ENCODE measurements around the gene TRIM38.
"Not testable (repeated sequence)": the region's sequence is repeated elsewhere in the genome, so short reads cannot be mapped to it uniquely, and the experiment has no call there.

TRIM38 gene

DNA sequence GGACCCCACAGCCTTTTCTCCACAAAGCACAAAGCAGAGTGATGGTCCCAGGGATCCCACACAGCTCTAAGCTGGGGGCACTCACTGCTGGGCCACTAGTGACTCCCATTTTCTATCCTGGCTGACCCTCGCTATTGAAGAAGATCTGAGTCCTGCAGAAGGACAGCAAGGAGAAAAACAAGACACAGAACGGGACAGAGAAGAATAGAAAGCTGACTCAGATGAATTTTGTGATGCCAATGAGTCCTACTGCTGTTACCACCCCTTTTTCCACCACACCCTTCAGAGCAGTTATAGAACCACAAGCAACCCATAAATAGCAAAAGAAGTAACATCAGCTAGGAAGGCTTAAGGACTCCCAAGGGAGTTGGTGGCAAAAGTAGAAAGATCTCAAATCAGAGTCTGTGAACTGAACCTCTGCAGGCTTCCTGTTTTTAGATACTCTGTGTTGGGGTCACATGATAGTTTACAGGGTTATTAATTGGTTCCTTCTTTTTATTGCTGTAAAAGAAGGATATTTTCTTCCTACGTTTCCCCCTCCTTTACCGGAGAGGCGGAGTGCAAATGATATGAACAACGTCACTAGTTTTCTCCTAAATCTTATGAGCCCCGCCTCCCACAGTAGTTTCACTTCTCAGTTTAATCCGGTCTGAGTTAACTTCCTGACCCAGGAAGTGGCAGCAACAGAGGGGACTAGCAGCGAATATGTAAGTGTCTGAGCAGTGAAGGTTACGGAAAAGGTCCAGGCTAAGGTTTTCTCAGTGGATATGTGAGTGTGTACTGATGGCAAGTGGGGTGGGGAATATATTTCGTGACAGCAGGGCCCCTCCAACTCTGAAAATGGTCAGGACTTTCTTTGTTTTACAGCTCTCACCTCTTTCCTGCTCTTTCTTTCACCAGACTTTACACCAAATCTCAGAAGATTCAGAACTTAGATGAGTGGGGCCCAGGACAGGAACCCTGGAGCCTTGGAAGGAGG lies at the start of gene TRIM38:
TSS of gene TRIM38 (plus strand) at position 654 of the 979 bp plus-strand sequence. CDS start 3,721 bp downstream, outside the sequence.
- DNase-seq (ENCODE audit: low read depth, low spot score): peak; percentile 66
- H3K27ac ChIP-seq: peak within 1 kb of the TSS; percentile 91

- no peak overlapping the region for H3K27ac ChIP-seq
- DNase-seq (ENCODE audit: low read depth, low spot score): no peak
Observed at GRCh38 chr6:25913741-25914140, 48.9 kb upstream of the TRIM38 start.

DNA sequence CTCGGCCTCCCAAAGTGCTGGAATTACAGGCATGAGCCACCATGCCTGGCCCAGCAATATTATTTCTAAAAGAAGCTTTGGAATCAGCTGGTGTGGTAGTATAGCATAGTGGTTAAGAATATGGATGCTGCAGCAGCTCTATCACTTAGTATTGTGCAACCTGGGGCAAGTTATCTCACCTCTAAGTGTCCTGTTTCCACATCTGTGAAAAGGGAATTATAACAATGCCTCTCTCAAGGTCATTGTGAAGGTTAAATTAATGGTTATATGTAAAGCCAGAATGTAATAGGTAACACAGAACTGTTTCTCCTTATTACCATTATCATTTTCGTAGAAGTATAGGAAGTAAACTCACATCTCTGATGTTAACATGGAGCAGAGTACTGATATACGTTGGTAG lies 46.3 kb upstream of the TRIM38 start:
- DNase-seq (ENCODE audit: low read depth, low spot score): no peak
- H3K27ac ChIP-seq: no peak overlapping the region

DNA sequence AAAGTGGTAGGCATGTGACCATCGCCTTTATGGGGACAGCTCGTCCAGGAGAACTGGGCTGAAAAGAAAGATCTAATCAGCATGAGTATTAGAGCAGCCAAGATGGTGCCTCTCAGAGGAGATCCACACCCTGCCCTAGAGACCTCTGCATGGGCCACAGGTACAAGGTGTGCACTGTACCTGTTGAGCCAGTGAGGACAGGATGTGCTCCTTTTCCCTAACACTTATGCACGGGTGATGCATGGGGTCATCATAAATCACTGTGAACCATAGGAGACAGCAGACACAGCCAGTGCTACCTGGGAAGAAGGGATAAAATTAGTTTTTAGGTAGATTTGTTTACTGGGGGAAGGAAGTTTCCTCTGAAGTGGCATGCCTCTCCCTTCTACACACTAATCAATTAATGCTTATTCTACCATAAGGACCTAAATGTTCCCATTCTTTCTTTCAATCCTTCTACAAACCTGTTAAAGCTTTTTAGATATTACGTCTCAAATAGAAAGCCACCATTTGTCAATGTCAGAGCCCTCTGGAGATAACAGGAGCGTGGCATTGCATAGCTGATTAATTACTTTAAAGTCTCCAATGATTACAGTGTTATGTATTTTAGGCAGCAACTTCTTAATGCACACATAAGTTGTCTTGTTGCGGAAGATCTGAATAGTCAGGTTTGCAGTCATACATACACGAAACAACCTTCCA lies 45.7 kb upstream of the TRIM38 start:
- H3K27ac ChIP-seq: no peak overlapping the region
- DNase-seq (ENCODE audit: low read depth, low spot score): no peak

DNA sequence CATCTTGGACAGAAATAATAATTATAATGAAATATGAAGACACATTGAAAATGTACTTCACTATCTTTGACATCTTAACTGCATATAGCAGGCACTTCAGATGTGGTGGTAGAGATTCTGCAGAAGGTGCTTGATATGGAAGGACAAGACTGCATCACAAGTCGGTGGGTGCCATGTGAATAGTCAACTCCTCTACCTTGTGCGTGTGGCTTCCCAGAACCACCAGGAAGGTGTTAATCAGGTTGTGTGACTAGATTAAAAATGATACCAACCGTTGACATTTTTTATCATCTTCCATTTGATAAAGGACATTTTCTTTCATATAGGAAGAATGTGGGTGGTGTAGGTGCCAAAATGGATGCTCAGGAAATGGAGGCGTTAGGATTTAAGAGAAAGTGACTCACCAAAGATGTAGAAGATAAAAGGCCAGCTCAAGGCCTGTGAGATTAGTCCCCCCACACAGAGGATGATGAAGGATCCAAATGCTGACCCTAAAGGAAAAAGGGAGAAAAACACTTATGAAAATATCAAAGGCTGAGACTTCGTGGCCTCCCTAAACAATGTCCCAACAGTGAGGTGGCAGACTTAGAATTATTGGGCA lies 44.4 kb upstream of the TRIM38 start:
- DNase-seq (ENCODE audit: low read depth, low spot score): no peak

GRCh38 chr6:25919657-25920056 lies 42.9 kb upstream of the TRIM38 start:
- no peak overlapping the region for H3K27ac ChIP-seq
- no peak for DNase-seq (ENCODE audit: low read depth, low spot score)

More for the DNA sequence above, 44.4 kb upstream of the TRIM38 start:
- H3K27ac ChIP-seq: no peak overlapping the region

GRCh38 chr6:25921525-25922203 lies 40.9 kb upstream of the TRIM38 start:
- H3K27ac ChIP-seq: no peak overlapping the region
- no peak for DNase-seq (ENCODE audit: low read depth, low spot score)

DNA sequence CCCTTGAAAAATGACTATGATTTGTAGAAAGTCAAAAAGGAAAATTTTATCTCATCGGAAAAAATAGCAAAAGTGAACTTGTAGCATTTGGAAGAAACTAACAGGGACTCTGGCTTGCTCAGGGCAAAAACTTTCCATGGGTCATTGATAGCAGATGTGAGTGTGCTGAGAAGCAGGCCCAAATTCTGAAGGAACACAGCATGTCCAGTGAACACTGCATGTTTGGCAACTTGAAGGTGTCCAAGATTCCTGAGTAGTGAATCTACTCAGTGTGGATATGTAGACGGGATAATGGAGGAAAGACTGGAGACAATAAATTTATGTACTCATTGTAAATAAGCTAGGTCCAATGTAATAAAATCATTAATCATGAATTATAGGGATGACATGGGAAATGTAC lies 40.3 kb upstream of the TRIM38 start:
- H3K27ac ChIP-seq: no peak overlapping the region
- no peak for DNase-seq (ENCODE audit: low read depth, low spot score)

GRCh38 chr6:25925876-25926275 lies 36.7 kb upstream of the TRIM38 start:
- no peak overlapping the region for H3K27ac ChIP-seq
- DNase-seq (ENCODE audit: low read depth, low spot score): no peak

DNA sequence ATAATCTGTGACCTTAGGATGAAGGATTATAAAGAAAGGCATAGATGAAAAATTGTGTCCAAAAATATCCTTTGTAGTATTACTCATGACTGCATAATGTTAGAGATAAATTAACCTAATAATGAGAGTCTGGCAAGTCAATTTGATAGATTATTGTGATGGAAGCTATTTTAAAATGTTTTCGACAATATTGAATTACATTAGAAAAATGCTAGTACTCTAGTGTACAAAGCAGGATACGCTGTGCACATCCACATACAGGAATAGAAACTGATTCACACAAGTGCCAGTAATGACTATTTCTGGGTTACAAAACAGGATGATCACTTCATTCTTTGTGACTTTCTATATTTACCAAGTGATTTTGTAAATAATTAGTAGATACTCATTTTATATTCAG lies 35.4 kb upstream of the TRIM38 start:
- no peak for DNase-seq (ENCODE audit: low read depth, low spot score)
- H3K27ac ChIP-seq: no peak overlapping the region

DNA sequence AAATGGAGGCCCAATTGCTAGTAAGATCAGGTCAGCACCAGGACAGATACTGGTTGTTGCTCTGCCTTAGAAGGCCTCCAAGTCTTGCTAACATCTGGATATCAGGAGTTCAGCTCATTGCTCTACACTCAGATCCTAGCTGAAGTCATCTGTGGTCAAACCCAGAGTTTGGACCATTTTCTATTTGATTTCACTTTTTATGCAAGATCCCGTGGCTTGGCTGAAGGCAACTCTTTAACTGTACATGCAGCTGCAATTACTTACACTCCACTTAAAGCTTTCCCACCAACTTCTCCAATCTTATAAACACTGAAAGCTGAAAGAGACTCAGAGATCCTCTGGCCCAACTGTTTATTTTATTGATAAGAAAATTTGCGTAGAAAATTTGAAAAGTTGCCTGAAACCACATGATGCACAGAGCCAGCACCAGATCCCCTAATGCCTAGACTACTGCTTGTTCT lies 34.8 kb upstream of the TRIM38 start:
- DNase-seq (ENCODE audit: low read depth, low spot score): no peak
- no peak overlapping the region for H3K27ac ChIP-seq

DNA sequence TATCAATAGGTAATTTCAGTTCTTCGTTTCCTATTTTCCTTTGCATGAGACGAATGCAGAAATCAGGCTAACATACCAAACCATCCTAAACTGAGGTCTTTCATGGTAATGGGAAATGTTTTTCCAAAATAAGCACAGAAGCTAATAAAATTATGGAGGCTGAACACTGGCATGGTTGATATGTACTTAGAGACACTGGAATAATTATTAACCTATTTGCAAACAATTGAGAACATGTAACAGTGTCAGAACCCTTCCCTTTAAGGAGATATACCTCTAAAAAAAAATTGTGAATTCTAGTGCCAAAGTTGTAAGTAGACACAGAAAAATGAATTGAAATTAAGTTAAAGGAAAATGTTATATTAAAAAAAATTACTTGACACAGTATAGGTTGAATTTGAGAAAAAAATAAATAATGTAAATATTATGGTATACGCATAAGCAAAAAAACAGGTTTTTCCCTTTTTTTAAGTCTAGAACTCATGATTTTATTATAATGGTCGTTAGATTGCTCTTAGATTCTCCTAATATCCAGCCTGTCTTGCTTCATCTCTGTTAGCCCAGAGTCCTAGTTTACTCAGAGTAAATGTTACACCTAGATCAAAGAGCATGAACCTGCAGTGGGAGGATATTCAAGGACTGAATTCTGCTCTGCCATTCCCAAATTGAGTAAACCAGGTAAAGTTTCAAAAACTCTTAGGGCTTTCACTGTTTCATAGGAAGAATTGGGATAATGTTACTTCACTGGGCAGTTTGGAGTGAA lies 33.9 kb upstream of the TRIM38 start:
- H3K27ac ChIP-seq: no peak overlapping the region
- DNase-seq (ENCODE audit: low read depth, low spot score): no peak

- not testable (repeated sequence) for H3K27ac ChIP-seq; DNase-seq (ENCODE audit: low read depth, low spot score)
Observed at GRCh38 chr6:25929785-25930184, 32.8 kb upstream of the TRIM38 start.

DNA sequence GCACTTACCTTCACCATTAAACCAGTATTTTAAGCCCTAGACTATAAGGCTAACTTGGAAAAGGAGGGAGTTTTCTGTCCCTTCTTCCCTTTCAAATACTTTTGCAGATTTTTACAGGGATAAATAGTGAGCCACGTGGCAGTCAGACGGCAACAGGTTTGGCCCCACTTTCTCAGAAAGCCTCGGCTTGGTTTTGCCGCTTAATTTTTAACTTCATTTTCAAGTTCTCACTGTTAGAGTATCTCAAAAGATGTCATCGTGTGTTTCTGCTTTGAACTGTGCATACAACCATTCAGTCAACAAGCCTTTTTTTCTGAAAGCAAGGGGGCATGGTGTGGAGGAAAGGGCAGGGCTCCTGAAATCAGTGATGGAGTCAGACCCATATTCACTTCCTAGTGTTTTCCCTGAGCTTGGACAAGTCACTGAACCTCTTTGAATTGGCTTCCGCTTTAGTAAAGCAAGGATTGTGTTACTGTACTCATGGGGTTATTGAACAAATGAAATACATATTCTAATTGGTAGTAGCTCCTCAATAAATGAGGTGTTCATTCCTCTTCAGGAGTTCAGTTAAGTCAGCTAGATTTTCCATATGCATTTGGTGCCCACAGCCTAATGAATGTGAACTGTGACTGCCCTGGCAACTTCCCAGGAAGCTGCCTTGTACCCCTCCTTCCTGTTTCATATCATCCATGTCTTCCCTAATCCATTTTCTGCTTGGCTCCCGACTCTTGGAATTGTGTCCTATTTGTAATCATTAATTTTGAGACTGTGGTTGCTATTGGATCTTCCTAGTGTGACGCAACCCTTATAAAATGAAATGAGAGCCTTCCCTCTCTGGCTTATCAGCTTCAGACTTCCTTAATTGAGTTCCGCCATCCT lies 31.8 kb upstream of the TRIM38 start, which contains the start of gene SLC17A2:
TSS of gene SLC17A2 (minus strand) at position 160 of the 879 bp plus-strand sequence. CDS start 4,895 bp downstream, outside the sequence.
- no peak for DNase-seq (ENCODE audit: low read depth, low spot score)
- H3K27ac ChIP-seq: no peak within 1 kb of the TSS

DNA sequence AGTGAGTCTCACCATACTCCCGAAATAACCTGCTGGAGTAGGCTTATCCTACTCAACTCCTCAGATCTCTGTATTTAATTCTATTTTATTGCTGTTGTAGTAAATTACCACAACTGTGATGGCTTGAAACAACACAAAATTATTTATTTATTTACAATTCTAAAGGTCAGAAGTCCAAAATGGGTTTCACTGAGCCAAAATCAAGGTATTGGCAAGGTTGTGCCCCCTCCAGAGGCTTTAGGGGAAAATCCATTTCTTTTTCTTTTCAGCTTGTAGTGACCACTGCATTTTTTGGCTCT lies 31.2 kb upstream of the TRIM38 start:
- no peak for DNase-seq (ENCODE audit: low read depth, low spot score)
- no peak overlapping the region for H3K27ac ChIP-seq

- H3K27ac ChIP-seq: no peak overlapping the region
Observed at GRCh38 chr6:25934156-25934555, 28.4 kb upstream of the TRIM38 start.

GRCh38 chr6:25934735-25935313 lies 27.8 kb upstream of the TRIM38 start:
- DNase-seq (ENCODE audit: low read depth, low spot score): no peak
- no peak overlapping the region for H3K27ac ChIP-seq

More at GRCh38 chr6:25934156-25934555, 28.4 kb upstream of the TRIM38 start:
- DNase-seq (ENCODE audit: low read depth, low spot score): no peak

- H3K27ac ChIP-seq: no peak overlapping the region
- DNase-seq (ENCODE audit: low read depth, low spot score): no peak
Observed at GRCh38 chr6:25935953-25936352, 26.6 kb upstream of the TRIM38 start.
